Keratinocyte (primary cell): ENCODE results near the gene CLCN1. TPM values are rescaled to one million over a fixed set of nuclear protein-coding genes. Genes with fewer than 3 reads are reported as not detected.

Source experiments
- DNase-seq: peaks from one replicate; pipeline ENCODE4 v3.0.0-alpha.2; 2011; ENCODE audit warnings: low read depth, missing footprints, low spot score
- FAIRE-seq: peaks from 2 replicates; lab custom pipeline; 2011; peaks lifted over from hg19 to GRCh38; lab: Jason Lieb, UNC
- H2AFZ ChIP-seq: 2 replicates; pipeline ENCODE4 v1.6.0; 2012; ENCODE audit warnings: low read length, control low read depth, inconsistent platforms; ENCODE audit not compliant: control insufficient read depth
- H3K27ac ChIP-seq: 2 replicates; pipeline ENCODE4 v1.5.1; 2011; ENCODE audit warnings: low read length; ENCODE audit not compliant: control insufficient read depth, insufficient read depth
- H3K27me3 ChIP-seq: 3 replicates; pipeline ENCODE4 v1.6.0; 2011; ENCODE audit warnings: low read length; ENCODE audit not compliant: control insufficient read depth, insufficient read depth; ENCODE audit errors: extremely low read depth
- H3K36me3 ChIP-seq, 2 experiments: 2 replicates in 1 of 2; 3 replicates in 1 of 2; pipeline ENCODE4 v1.5.1; 2011; ENCODE audit warnings: low read length in 2 of 2, mild to moderate bottlenecking in 1 of 2; ENCODE audit not compliant: control insufficient read depth in 2 of 2, insufficient read depth in 2 of 2; ENCODE audit errors: extremely low read depth in 1 of 2
- H3K4me1 ChIP-seq: 3 replicates; pipeline ENCODE4 v1.5.1; 2011; ENCODE audit warnings: low read length; ENCODE audit not compliant: control insufficient read depth, insufficient read depth; ENCODE audit errors: extremely low read depth
- H3K4me2 ChIP-seq: 3 replicates; pipeline ENCODE4 v1.6.0; 2011; ENCODE audit warnings: low read depth, low read length; ENCODE audit not compliant: control insufficient read depth, insufficient read depth; ENCODE audit errors: extremely low read depth
- H3K4me3 ChIP-seq, 3 experiments: fragments of 200-600 bp in 1 of 3; sonication (generic) in 1 of 3; 2 replicates in 2 of 3; 3 replicates in 1 of 3; pipeline ENCODE4 v1.5.1; 2011 to 2016; ENCODE audit warnings: low read length in 3 of 3, mild to moderate bottlenecking in 3 of 3, control low read depth in 2 of 3, inconsistent platforms in 1 of 3, low read depth in 1 of 3, mixed read lengths in 1 of 3, mixed run types in 1 of 3, moderate library complexity in 1 of 3; ENCODE audit not compliant: control insufficient read depth in 2 of 3, insufficient read depth in 2 of 3; ENCODE audit errors: extremely low read depth in 1 of 3
- H3K79me2 ChIP-seq: 2 replicates; pipeline ENCODE4 v1.6.0; 2012; ENCODE audit warnings: low read length; ENCODE audit not compliant: control insufficient read depth, insufficient read depth
- H3K9ac ChIP-seq: 3 replicates; pipeline ENCODE4 v1.6.0; 2011; ENCODE audit warnings: low read length; ENCODE audit not compliant: control insufficient read depth, insufficient read depth; ENCODE audit errors: extremely low read depth
- H3K9me1 ChIP-seq: 3 replicates; pipeline ENCODE4 v1.6.0; 2011; ENCODE audit warnings: low read length; ENCODE audit not compliant: control insufficient read depth, insufficient read depth; ENCODE audit errors: extremely low read depth
- H3K9me3 ChIP-seq: 2 replicates; pipeline ENCODE4 v1.5.1; 2012; ENCODE audit warnings: low read depth, low read length; ENCODE audit not compliant: control insufficient read depth
- H4K20me1 ChIP-seq: 3 replicates; pipeline ENCODE4 v1.6.0; 2011; ENCODE audit warnings: low read length; ENCODE audit not compliant: control insufficient read depth, insufficient read depth; ENCODE audit errors: extremely low read depth
- EZH2 ChIP-seq: IDR thresholded peaks from one replicate; pipeline ENCODE4 v1.6.1; 2012; ENCODE audit warnings: inconsistent platforms, mild to moderate bottlenecking, low read length, moderate library complexity
- dilution Hi-C: fragments of 300-500 bp; cut with MboI; formaldehyde crosslinking; loops from one replicate; pipeline ENCODE4 v1.7.0; 2020; ENCODE audit warnings: low sequenced_read_pairs; ENCODE audit not compliant: extremely low pct_ligation_motif_present
- polyA plus RNA-seq, 5 experiments: library from polyadenylated mRNA; depleted of rRNA in 3 of 5; stranded (reverse) in 3 of 5; stranded (forward) in 1 of 5; unstranded in 1 of 5; fragments of >200 nt; gene quantifications; 1 replicate in 1 of 5; 2 replicates in 3 of 5; 3 replicates in 1 of 5; pipeline versions ENCODE4 v1.2.1 to v1.2.3, GENCODE V29; 2011 to 2012; ENCODE audit warnings: missing spikeins in 2 of 5, low read depth in 1 of 5, low replicate concordance in 1 of 5
- TF ChIP-seq, protein P1 (sequence below), 3 experiments: IDR thresholded peaks in 1 of 3; conservative IDR thresholded peaks in 1 of 3; optimal IDR thresholded peaks in 1 of 3; 2 replicates in 2 of 3; 3 replicates in 1 of 3; pipeline versions ENCODE3 to v1.5.1; 2011; ENCODE audit warnings: low read length in 3 of 3, mild to moderate bottlenecking in 3 of 3, moderate library complexity in 2 of 3, control low read depth in 1 of 3, inconsistent platforms in 1 of 3; ENCODE audit not compliant: insufficient read depth in 2 of 3; ENCODE audit errors: extremely low read depth in 1 of 3

Gene CLCN1
- polyA plus RNA-seq, 1 donor (not counting 4 experiments of a cell fraction or from before 2014, with no cell fraction given), result not detected

DNA sequence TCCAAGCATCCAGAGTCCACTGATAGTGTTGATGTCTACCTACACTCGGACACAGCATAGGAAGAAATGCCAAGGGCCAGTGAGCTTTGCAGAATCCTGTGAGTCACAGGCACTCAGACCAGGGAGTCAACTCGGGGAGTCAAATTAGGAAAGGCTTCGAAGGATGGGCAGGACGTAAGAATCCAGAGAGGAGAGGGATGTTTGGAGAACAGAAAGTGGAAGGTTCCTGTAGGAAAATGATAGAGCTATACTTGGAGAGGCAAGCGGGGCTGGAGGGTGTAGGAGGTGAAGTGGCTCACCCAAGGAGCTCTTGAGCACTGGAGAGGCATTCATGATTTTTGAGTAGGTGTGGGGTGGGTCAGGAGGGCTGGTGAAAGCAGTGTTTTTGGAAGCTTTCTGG is 68.2 kb downstream of the CLCN1 start:
- TF ChIP-seq EZH2, result no peak
- TF ChIP-seq, protein P1, sequence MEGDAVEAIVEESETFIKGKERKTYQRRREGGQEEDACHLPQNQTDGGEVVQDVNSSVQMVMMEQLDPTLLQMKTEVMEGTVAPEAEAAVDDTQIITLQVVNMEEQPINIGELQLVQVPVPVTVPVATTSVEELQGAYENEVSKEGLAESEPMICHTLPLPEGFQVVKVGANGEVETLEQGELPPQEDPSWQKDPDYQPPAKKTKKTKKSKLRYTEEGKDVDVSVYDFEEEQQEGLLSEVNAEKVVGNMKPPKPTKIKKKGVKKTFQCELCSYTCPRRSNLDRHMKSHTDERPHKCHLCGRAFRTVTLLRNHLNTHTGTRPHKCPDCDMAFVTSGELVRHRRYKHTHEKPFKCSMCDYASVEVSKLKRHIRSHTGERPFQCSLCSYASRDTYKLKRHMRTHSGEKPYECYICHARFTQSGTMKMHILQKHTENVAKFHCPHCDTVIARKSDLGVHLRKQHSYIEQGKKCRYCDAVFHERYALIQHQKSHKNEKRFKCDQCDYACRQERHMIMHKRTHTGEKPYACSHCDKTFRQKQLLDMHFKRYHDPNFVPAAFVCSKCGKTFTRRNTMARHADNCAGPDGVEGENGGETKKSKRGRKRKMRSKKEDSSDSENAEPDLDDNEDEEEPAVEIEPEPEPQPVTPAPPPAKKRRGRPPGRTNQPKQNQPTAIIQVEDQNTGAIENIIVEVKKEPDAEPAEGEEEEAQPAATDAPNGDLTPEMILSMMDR (optimal IDR thresholded peaks at IDR 0.05 in 1 of 3, IDR thresholded peaks at IDR 0.05 in 1 of 3, conservative IDR thresholded peaks at IDR 0.05 in 1 of 3; ENCODE audit: extremely low read depth in 1 of 3, insufficient read depth in 2 of 3, low read length in 3 of 3), result no peak
- Histone ChIP-seq H3K9me1 (peaks cover 6% of the 10 kb centered on the region), H3K79me2 (peaks cover 58% of the 10 kb centered on the region), H3K4me1 (peaks cover 38% of the 10 kb centered on the region), H3K27ac (peak overlapping the region; percentile 20), H3K4me2 (peak overlapping the region; percentile 50), H3K4me3 (peak overlapping the region in 2 of 3 experiments; percentile 27 to 92), H3K27me3 (no peaks in the 10 kb centered on the region), H3K9ac (no peak overlapping the region), H3K9me3 (no peaks in the 10 kb centered on the region), H3K36me3 (peaks cover 32 to 42% of the 10 kb centered on the region in 2 experiments), H2AFZ (no peak overlapping the region), H4K20me1 (peaks cover 32% of the 10 kb centered on the region)
- DNase-seq, result no peak
- dilution Hi-C loops, result no loop called here
- no peak for FAIRE-seq

DNA sequence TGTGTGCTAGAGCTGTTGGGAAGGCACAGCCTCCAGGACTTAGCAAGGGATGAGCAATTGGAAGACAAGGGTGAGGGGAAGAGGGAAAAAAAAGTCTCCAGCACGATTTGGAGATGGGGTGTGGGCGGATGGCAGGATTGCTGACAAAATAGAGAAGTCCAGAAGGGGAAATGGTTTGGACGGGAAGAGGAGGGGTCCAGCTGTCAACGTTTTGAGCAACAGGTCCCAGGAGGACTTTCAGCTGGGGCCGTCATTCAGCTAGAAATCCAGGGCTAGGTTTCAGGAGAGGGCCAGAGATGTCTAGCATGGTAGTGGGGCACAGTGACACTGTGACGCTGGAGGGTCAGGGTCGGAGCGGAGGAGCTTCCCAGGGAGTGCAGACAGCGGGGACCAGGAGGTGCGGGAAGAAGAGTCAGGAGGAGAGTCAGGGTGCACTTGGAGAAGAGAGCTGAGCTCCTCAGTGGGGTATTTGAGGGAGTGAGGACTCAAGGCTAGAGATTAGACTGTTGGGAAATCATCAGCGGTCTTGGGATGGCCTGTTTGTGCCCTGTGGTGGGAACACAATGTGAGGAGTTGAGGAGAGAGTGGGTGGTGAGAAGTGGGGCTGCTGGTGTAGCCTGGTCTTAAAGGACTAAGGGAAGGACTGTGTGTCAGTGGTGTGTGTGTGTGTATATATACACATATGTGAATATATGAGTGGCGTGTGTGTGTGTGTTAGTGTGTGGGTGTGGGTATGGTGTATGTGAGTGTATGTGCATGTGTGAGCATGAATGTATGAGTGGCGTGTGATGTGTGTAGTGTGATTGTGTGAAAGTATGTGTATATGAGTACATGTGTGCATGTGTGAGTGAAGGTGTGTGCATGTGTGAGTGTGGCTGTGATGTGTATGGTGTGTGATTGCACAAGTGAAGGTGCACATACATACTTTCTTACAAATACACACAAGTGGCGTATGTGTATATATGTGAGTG is 69.0 kb downstream of the CLCN1 start:
- DNase-seq (no peak), FAIRE-seq (no peak)
- Histone ChIP-seq H4K20me1 (peaks cover 33% of the 10 kb centered on the region), H3K27ac (no peak overlapping the region), H2AFZ (no peak overlapping the region), H3K9ac (no peak overlapping the region), H3K36me3 (peaks cover 40 to 49% of the 10 kb centered on the region in 2 experiments), H3K79me2 (peaks cover 58% of the 10 kb centered on the region), H3K9me1 (peaks cover 6% of the 10 kb centered on the region), H3K4me1 (peaks cover 30% of the 10 kb centered on the region), H3K9me3 (no peaks in the 10 kb centered on the region), H3K27me3 (no peaks in the 10 kb centered on the region), H3K4me3 (no peak overlapping the region), H3K4me2 (peak overlapping the region; percentile 27)
- TF ChIP-seq, protein P1 (optimal IDR thresholded peaks at IDR 0.05 in 1 of 3, IDR thresholded peaks at IDR 0.05 in 1 of 3, conservative IDR thresholded peaks at IDR 0.05 in 1 of 3; ENCODE audit: extremely low read depth in 1 of 3, insufficient read depth in 2 of 3, low read length in 3 of 3), result no peak
- TF ChIP-seq EZH2, result no peak
- dilution Hi-C loops, result no loop called here
